ENCODE data around the gene FBXL14.

- TF ChIP-seq CTCF (conservative IDR thresholded peaks at IDR 0.05; ENCODE audit: low read depth, low read length) (no peak), EZH2 (IDR thresholded peaks at IDR 0.05; ENCODE audit: low read length, unreplicated experiment) (no peak)
These were observed 27.8 kb downstream of the FBXL14 start for GRCh38 chr12:1566449-1567135.
